ENCODE results near the gene TIAM2.

DNA sequence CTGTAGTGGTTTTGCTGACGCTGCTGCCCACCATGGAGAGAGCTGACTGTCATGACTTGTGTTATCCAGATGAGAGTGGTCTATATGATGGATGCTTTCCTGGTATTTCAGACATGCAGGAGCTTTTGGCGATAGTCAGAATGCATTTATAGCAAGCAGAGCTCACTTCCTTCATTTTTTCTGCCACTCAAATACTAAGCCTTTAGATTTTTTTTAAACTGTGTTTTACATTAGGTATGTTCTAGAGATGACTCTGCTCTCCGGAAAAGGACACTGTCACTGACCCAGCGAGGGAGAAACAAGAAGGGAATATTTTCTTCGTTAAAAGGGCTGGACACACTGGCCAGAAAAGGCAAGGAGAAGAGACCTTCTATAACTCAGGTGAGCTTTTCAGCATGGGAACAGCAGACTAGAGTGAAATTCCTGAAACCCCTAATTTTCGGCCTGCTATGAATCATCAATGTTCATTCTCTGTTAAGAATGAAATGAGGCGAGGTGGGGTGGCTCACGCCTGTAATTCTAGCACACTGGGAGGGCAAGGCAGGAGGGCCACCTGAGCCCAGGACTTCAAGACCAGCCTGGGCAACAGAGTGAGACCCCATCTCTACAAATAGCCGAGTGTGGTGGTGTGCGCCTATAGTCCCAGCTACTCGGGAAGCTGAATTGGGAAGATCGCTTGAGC is 170.1 kb downstream of the TIAM2 start:
- TF ChIP-seq, protein P1, sequence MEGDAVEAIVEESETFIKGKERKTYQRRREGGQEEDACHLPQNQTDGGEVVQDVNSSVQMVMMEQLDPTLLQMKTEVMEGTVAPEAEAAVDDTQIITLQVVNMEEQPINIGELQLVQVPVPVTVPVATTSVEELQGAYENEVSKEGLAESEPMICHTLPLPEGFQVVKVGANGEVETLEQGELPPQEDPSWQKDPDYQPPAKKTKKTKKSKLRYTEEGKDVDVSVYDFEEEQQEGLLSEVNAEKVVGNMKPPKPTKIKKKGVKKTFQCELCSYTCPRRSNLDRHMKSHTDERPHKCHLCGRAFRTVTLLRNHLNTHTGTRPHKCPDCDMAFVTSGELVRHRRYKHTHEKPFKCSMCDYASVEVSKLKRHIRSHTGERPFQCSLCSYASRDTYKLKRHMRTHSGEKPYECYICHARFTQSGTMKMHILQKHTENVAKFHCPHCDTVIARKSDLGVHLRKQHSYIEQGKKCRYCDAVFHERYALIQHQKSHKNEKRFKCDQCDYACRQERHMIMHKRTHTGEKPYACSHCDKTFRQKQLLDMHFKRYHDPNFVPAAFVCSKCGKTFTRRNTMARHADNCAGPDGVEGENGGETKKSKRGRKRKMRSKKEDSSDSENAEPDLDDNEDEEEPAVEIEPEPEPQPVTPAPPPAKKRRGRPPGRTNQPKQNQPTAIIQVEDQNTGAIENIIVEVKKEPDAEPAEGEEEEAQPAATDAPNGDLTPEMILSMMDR (IDR thresholded peaks at IDR 0.05) = no peak
- no peak for TF ChIP-seq POLR2A (IDR thresholded peaks at IDR 0.05)
- TF ChIP-seq EP300 (IDR thresholded peaks at IDR 0.05) = no peak

All from ovary (tissue), 3 donors.